HG02642 (cell line): Measurements from ENCODE around the gene SLC7A6.

Source experiments
- ATAC-seq: cut with Tn5 transposase; IDR thresholded peaks from one replicate; pipeline ENCODE4 v1.9.1; 2021; ENCODE audit warnings: mild to moderate bottlenecking; ENCODE audit not compliant: unreplicated experiment, poor library complexity

The SLC7A6 gene

GRCh38 chr16:68264128-68265077, at the start of gene SLC7A6:
Gene SLC7A6 (plus strand): TSS chr16:68264526. CDS start chr16:68274727, 10,201 bp downstream.
- peak; percentile 75 for ATAC-seq

GRCh38 chr16:68214726-68215125, 49.6 kb upstream of the SLC7A6 start:
- ATAC-seq = no peak

GRCh38 chr16:68215302-68215701, 49.0 kb upstream of the SLC7A6 start:
- no peak for ATAC-seq

- no peak for ATAC-seq
These were observed 48.1 kb upstream of the SLC7A6 start for GRCh38 chr16:68216240-68216639.

GRCh38 chr16:68217506-68217905, 46.8 kb upstream of the SLC7A6 start:
- no peak for ATAC-seq

- ATAC-seq = no peak
These were observed 44.5 kb upstream of the SLC7A6 start for GRCh38 chr16:68219725-68220351.

GRCh38 chr16:68223072-68223471, 41.3 kb upstream of the SLC7A6 start:
- ATAC-seq = no peak

- ATAC-seq = no peak
These were observed 38.2 kb upstream of the SLC7A6 start for GRCh38 chr16:68226116-68226515.

GRCh38 chr16:68227183-68227793, 37.0 kb upstream of the SLC7A6 start:
- ATAC-seq = no peak

- ATAC-seq = no peak
These were observed 36.3 kb upstream of the SLC7A6 start for GRCh38 chr16:68227850-68228553.

GRCh38 chr16:68228652-68229051, 35.7 kb upstream of the SLC7A6 start:
- no peak for ATAC-seq

GRCh38 chr16:68229431-68230175, 34.7 kb upstream of the SLC7A6 start:
- no peak for ATAC-seq

GRCh38 chr16:68230176-68230571, 34.2 kb upstream of the SLC7A6 start:
- ATAC-seq = no peak

- ATAC-seq = no peak
These were observed 33.4 kb upstream of the SLC7A6 start for GRCh38 chr16:68230956-68231355.

GRCh38 chr16:68231384-68232136, 32.8 kb upstream of the SLC7A6 start:
- ATAC-seq = no peak

GRCh38 chr16:68232335-68232734, 32.0 kb upstream of the SLC7A6 start:
- no peak for ATAC-seq

GRCh38 chr16:68233085-68233834, 31.1 kb upstream of the SLC7A6 start:
- no peak for ATAC-seq

GRCh38 chr16:68233835-68234187, 30.5 kb upstream of the SLC7A6 start:
- ATAC-seq = no peak
